CD1c-positive myeloid dendritic cell (primary cell): Measurements from ENCODE around the gene NFATC2.
"Not testable (repeated sequence)": the region's sequence is repeated elsewhere in the genome, so short reads cannot be mapped to it uniquely, and the experiment has no call there.

Experiments used
- DNase-seq: peaks from one replicate; pipeline ENCODE4 v3.0.0-alpha.2; 2016; ENCODE audit errors: extremely low spot score

Gene NFATC2

DNA sequence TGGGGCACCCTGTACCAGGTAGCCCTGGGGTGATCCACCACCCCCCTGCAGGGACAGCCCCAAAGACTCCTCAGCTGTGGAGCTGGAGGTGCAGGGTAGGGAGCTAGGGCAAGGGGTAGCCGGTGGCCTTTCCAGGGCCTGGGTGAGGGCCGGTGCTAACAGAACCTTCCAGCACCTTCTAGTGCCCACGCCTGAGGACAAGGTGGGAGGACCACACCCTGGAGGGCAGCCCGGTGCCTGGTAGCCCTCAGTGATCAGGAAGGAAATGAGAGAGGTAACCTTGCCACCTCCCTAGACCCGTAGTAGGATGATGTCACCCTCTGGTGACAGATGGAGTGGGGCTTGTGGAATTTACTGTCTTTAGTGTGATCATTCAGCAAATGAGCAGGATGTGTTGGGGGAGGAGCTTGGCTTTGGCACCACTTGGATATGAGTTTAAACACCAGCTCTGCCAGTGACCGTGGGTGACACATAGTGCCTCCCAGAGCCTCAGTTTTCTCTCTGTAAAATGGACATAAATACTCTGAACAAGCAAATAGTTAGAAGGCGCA lies 187.7 kb downstream of the NFATC2 start:
- no peak for DNase-seq

DNA sequence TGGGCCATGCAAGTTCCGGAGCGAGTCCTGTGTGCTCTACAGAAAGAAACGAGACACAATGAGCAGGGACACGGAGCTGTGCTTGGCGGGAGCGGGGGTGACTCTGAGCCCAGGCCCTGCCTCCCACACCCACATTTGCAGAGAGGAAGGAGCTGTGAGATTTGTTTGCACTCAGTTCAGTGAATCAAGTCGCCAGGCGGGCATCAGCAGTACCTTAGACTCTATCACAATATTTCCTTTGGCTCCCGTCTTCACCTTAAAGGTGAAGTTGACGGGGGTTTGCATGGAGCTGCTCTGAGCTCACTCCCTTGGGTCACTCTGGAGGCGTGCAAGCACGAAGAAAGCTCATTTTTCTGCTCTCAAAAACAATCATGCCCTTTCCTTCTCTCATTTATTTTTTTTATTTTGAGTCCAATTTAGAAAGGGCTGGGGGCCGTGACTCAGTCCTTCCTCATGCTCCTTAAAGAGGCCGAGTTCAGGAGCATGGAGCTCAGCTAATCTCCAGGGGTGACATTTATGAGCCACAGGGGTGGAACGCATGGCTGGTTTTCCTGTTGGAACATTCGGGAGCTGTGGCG lies 188.2 kb downstream of the NFATC2 start:
- no peak for DNase-seq

DNA sequence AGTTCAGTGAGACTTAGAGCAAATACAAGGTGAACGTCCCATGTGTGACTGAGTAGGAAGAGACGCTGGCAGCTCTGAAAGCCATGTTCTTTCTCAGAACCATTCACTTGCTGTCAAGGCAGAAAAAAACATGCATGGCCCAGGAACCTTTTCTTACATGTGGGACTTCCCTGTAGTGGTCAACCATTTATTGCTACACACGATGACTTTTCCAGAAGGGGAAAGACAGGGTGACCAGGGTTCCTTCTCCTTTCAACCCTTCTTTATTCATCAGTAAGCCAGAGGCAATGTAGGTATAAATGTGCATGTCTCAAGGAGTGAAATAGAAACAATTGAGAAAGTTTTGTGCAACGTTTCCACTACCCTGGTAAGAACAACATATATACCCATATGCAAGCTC lies 189.0 kb downstream of the NFATC2 start:
- DNase-seq, result peak; percentile 9

DNA sequence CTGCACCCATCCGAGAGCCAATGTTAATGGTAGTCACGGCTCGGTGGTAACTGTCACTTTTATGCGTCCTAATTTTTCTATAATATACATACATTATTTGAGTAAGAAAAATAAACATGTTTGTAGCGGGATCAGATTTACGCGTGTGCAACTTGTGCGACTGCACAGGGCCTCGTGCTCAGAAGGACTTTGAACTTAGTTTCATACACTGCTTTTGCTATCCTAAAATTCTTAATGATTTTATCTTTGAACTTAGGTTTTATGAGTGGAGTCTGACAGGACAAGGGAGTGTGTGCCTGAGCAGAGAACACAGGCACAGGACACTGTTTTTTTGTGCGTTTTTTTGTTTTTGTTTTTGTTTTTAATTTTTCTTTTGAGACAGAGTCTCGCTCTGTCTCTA lies 189.7 kb downstream of the NFATC2 start:
- DNase-seq, result no peak

DNA sequence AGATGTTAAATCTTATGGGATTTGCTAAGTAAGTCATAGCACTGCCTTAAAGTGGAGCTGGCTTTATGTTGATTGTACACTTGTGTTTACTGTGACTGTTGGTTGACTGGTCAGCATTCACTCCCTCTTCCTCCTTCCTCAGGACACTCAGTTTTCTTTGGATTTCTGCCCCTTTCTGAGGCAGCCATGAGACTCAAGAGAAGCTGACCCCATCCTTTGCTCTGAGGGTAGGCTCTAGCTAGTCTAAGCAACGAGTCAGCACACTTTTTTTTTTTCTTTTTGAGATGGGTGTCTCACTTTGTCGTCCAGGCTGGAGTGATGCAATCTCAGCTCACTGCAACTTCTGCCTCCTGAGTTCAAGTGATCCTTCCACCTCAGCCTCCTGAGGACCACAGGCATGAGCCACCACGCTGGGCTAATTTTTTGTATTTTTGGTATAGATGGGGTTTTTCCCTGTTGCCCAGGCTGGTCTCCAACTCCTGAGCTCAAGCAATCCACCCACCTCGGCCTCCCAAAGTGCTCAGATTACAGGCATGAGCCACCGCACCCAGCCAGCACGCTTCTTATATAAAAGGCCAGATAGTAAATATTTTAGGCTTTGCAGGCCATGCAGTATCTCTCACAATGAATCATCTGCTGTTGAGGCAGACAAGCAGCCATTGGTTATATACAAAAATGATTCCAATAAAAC lies 191.4 kb downstream of the NFATC2 start:
- no peak for DNase-seq

DNA sequence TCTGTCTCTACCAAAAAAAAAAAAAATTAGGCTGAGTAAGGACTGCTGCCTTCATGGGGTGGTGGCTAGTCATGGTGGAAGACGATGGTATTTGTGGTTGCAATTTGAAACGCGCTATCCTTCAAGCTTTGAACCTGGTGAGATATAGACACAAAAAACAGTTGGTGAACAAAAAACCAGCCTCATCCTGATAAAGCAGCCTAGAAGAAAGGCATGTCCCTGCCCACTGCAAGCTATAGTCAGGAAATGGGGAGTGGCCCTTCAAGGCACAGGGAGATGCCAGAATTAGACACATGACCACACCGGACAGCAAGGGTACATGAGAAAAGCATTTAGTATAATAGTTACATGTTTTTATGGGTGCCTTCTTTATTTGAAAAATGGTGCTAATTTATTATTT lies 193.6 kb downstream of the NFATC2 start:
- no peak for DNase-seq

DNA sequence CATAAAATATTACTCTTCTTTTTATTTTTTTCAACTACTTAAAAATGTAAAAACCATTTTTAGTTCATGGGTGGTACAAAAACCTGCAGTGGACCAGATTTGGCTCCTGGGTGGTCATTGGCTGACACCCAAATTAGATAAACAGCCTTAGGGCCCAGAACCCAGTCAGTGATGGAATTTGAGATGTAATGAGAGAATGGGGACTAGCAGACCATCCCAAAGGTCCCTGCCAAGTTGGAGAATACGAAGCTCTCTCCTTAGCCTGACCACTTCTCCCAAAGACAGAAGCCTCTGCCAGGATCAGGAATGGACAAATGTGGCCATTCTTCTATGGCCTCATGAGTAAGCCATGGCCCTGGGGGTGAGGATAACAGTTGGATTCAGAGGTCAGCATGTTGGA lies 194.7 kb downstream of the NFATC2 start:
- DNase-seq, result no peak

DNA sequence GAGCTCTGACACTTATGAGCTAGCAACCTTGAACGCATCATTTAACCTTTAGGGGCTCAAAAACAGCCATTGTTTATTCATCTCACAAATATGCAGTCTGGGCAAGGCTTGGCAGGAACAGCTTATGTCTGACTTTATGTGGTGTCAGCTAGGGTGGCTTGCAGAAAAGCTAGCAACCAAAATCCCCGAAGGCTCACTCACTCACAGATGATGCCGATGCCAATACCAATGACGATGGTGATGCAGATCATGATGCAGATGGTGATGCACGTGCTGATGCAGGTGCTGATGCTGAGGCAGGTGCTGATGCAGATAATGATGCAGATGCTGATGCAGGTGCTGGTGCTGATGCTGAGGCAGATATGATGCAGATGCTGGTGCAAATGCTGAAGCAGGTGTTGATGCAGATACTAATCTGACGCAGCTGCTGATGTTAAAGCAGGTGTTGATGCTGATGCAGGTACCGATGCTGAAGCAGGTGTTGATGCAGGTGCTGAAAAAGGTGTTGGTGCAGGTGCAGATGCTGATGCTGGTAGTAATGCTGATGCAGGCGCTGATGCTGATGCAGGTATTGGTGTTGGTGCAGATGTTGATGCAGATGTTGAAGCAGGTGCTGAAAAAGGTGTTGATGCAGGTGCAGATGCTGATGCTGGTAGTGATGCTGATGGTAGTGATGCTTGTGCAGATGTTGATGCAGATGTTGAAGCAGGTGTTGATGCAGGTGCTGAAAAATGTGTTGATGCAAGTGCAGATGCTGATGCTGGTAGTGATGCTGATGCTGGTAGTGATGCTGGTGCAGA lies 195.6 kb downstream of the NFATC2 start:
- DNase-seq, result no peak

DNA sequence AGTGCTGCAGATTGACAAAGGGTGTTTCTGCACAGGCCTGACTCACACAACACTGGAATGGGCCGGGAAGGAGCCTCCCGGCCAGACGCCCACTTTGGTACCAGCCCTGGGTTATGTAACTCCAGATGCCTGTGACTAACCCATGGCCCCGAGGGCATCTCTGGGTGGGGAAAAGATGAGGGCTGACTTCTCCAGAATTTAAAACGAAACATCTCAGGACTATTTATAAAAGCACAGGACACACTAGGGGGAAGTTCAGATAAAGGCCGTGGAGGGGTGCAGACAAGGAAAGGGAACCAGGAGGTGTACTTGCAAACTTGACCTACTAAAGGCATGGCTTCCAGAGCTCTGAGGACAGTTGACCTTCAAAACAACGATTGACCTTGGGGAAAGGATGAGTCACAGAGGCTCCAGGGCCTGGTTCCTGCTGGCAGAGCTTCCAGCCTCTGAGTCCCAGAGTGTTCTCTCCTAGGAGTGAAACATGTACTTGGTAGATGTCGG lies 196.9 kb downstream of the NFATC2 start:
- peak; percentile 87 for DNase-seq

DNA sequence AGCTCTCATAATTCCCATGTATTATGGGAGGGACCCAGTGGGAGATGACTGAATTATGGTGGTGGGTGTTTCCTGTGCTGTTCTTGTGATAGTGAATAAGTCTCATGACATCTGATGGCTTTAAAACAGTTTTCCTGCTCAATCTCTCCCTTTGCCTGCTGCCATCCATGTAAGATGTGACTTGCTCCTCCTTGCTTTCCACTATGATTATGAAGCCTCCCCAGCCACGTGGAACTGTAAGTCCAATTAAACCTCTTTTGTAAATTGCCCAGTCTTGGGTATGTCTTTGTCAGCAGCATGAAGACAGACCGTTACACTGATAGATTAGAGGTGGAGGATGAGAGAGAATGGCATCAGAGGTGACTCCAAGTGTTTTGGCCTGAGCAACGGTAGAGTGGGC lies 198.7 kb downstream of the NFATC2 start:
- DNase-seq, result not testable (repeated sequence)

DNA sequence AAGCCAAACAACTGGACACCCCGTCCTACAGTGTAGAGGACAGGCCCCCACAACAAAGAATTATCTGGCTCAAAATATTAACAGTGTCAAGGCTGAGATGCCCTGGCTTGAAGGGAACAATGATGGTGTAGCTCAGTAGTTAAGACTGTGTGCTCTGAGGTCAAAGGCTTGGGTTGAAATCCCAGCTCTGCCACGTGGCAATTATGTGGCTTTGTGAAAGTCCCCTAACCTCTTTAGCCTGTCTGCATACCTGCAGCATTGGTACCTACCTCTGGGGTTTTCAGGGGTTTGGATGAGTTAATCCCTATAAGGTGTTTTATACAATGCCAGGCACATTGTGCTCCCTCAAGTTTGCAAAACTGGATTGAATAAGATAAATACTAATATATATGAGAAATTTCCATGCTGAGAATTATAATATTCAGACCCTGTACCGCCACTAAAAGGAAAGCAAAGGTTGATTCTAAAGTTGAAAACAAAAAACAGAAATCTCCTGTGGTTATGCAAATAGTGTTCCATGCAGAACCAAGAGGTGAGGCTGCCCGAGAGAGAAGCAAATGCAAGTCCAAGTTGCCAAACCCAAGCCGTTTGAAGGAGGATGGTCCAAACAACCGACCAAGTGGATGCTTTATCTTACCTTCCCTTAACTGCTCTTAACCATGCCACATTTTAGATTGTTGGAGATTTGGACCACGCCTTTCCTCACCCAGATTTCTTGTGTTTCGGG lies 199.8 kb downstream of the NFATC2 start:
- DNase-seq, result no peak

DNA sequence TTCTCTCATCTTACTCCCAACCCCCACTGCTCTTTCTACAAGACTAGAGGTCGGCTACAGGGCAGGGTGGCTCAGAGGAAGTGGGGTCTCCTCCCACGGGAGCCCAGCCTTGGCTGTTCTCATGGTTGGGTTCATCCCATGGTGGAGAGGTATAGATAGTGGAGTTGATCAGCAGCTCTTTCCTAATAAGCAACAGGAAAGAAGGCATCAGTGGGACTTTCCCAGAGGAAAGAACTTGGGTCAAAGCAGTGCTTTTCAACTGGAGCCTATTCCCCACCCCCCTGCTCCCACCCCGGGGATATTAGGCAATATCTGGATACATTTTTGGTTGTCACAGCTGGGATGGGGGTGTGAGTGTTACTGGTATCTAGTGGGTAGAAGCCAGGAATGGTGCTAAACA lies 200.9 kb downstream of the NFATC2 start:
- DNase-seq, result no peak

DNA sequence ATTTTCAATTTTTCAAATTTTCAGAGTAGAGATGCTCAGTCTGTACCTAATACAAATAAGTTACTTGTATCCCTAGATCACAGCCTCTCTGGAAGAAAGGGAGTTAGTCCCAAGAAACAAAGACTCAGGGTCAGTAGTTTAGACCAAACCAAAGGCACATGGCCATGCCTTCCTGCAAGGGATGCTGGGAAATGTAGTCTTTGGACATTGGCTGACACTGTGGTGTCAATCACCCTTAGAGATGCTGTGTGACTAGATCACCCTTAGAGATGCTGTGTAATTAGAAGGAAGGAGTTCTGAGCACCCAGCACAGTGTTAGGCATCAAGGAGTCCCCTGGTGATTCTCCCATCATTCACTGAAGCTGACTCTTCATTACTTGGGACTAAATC lies 202.1 kb downstream of the NFATC2 start:
- DNase-seq, result no peak

DNA sequence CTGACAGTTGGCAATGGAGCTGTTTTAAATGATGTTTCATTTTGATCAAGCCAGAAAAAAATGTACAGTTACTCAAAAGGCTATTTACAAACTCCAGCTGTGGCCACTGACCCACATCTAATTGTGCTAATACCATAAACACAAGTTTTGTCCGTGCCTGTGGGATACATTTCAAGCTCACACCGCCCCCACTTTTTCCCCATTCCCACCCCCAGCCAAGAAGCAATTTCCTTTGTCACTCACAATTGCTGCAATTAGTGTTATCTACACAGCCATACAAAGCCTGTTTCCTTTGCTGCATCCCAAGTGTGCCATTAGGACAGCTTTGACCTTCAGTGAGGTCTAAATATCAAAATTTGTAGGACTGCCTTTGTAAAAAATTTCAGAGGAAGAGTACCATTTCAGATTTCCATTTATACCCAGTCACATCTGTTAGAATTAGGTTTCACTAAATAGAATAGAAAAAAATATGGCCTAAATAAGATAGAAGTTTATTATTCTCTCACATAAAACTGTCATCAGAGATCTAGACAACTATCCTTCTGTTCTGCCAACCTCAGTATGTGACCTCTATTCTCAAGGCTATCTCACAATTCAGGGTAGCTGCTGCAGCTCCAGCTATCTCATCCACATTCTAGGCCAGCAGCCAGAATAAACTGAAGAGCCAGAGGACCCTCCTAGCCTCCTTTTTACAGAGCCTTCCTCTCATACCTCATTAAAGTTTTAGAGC lies 202.6 kb downstream of the NFATC2 start:
- DNase-seq, result no peak

DNA sequence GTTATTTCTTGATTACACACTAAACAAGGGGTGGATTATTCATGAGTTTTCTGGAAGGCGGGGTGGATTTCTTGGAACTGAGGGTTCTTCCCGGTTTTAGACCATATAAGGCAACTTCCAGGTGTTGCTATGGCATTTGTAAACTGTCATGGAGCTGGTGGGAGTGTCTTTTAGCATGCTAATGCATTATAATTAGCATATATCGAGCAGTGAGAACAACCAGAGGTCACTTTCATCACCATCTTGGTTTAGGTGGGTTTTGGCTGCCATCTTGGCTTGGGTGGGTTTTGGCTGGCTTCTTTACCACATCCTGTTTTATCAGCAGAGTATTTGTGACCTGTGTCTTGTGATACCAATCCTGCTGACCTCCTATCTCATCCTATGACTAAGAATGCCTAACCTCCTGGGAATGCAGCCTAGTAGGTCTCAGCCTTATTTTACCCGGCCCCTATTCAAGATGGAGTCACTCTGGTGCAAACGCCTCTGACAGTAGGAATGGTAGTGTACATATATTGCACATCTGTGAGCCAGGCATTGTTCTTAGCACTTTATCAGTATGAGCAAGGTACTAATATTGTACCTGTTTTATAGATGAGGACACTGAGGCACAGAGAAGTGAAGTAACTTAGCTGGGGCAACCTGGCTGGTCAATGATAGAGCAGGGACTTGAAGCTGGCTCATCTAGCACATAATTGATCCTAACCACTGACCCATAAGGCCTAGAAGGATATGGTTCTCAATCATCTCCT lies 203.7 kb downstream of the NFATC2 start:
- peak; percentile 21 for DNase-seq

DNA sequence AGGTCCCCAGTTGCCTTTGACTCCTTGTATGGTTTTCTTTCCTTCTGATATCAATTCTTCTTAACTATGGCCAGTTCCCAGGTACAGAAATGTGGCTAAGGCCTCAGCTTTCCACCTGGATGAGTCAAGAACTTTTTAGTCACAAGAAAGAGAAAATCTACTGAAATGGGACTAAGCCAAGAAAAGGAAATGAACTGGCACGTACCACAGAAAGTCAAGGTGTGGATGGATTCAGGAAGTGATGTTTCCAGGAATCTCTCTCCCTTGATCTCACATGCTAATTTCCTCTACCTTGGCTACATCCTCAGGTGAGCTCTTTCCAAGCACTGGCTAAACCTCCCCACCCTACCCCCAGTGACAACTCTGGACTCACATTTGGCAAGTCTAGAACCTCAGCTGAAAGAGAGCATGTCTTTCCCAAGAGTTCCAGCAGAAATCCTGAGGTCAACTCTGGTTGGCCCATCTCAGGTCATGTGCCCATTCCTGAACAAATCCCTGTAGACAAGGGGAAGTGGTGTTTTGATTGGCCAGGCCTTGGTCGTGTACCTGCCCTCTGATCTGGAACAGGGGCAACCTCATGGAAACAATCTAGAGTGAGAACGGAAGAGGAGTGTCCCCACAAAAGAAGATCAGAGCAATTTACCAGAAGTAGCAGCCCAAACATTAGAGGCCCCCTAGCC lies 205.3 kb downstream of the NFATC2 start:
- no peak for DNase-seq
